Loucy (cell line): ENCODE data around the gene OR2T35.

Experiments used
- H2AFZ ChIP-seq: fragments of 200-600 bp; sonication (generic); 2 replicates; pipeline ENCODE4 v1.6.0; 2016; ENCODE audit warnings: antibody characterized with exemption, mild to moderate bottlenecking, low read length, moderate library complexity
- H3F3A ChIP-seq: fragments of 200-600 bp; 2 replicates; pipeline ENCODE4 v1.6.0; 2016; ENCODE audit warnings: antibody characterized with exemption, low read depth, mild to moderate bottlenecking
- H3K27me3 ChIP-seq: fragments of 200-600 bp; sonication (generic); 2 replicates; pipeline ENCODE4 v1.6.1; 2014; ENCODE audit warnings: low read length, mild to moderate bottlenecking; ENCODE audit not compliant: insufficient read depth, poor library complexity, severe bottlenecking
- H3K36me3 ChIP-seq: fragments of 200-600 bp; sonication (generic); 2 replicates; pipeline ENCODE4 v1.6.1; 2016; ENCODE audit warnings: low read length; ENCODE audit not compliant: insufficient read depth
- H3K4me1 ChIP-seq: fragments of 200-600 bp; sonication (generic); 2 replicates; pipeline ENCODE4 v1.5.1; 2014; ENCODE audit warnings: low read length, mild to moderate bottlenecking; ENCODE audit not compliant: insufficient read depth, poor library complexity, severe bottlenecking
- H3K4me2 ChIP-seq: fragments of 200-600 bp; sonication (generic); 2 replicates; pipeline ENCODE4 v1.6.0; 2014; ENCODE audit warnings: antibody characterized with exemption, low read length, low read depth, mild to moderate bottlenecking; ENCODE audit not compliant: poor library complexity, severe bottlenecking
- H3K4me3 ChIP-seq: fragments of 200-600 bp; sonication (generic); 2 replicates; pipeline ENCODE4 v1.5.1; 2014; ENCODE audit warnings: low read length, mild to moderate bottlenecking, mixed read lengths; ENCODE audit not compliant: poor library complexity, severe bottlenecking
- H3K79me2 ChIP-seq: fragments of 200-600 bp; sonication (generic); 2 replicates; pipeline ENCODE4 v1.6.1; 2014; ENCODE audit warnings: low read length; ENCODE audit not compliant: insufficient read depth
- H3K9ac ChIP-seq: fragments of 200-600 bp; sonication (generic); 2 replicates; pipeline ENCODE4 v1.6.0; 2014; ENCODE audit warnings: mild to moderate bottlenecking, low read depth, low read length, moderate library complexity; ENCODE audit not compliant: poor library complexity, severe bottlenecking
- H3K9me2 ChIP-seq: fragments of 200-600 bp; sonication (generic); replicated peaks from 2 replicates; pipeline ENCODE4 v1.6.1; 2016; ENCODE audit warnings: low read depth, low read length, mixed read lengths
- H3K9me3 ChIP-seq: fragments of 200-600 bp; sonication (generic); 2 replicates; pipeline ENCODE4 v1.6.1; 2014; ENCODE audit warnings: mild to moderate bottlenecking, antibody characterized with exemption, low read length, low read depth; ENCODE audit not compliant: insufficient read depth
- H4K20me1 ChIP-seq: fragments of 200-600 bp; sonication (generic); 2 replicates; pipeline ENCODE4 v1.6.0; 2014; ENCODE audit warnings: antibody characterized with exemption, low read length, mild to moderate bottlenecking; ENCODE audit not compliant: insufficient read depth, poor library complexity, severe bottlenecking
- CTCF ChIP-seq: fragments of 200-600 bp; sonication (generic); conservative IDR thresholded peaks from 2 replicates; pipeline ENCODE4 v1.5.1; 2014; ENCODE audit warnings: mild to moderate bottlenecking, antibody characterized with exemption, low read length
- EZH2phosphoT487 ChIP-seq: fragments of 200-600 bp; IDR thresholded peaks from 2 replicates; pipeline ENCODE4 v1.6.1; 2018; ENCODE audit warnings: antibody characterized with exemption, mild to moderate bottlenecking, moderate library complexity, borderline replicate concordance

Gene OR2T35

GRCh38 chr1:248593226-248593625 is 51.9 kb downstream of the OR2T35 start:
- Histone ChIP-seq H4K20me1 (no peaks in the 10 kb centered on the region), H3K9me3 (no peaks in the 10 kb centered on the region; the same call in 1 of the 2 replicates), H3K36me3 (no peaks in the 10 kb centered on the region), H3K9ac (no peak overlapping the region), H3K79me2 (no peaks in the 10 kb centered on the region), H3K9me2 (0 out of 2 replicates have a peak, but pooled peaks cover 5% of the 10 kb centered on the region), H2AFZ (no peak overlapping the region), H3K27me3 (no peaks in the 10 kb centered on the region), H3K4me1 (no peaks in the 10 kb centered on the region), H3K4me3 (no peak overlapping the region), H3F3A (no peaks in the 10 kb centered on the region), H3K4me2 (no peak overlapping the region)
- TF ChIP-seq CTCF (no peak), EZH2phosphoT487 (no peak)

GRCh38 chr1:248592655-248593054 is 52.4 kb downstream of the OR2T35 start:
- TF ChIP-seq CTCF (no peak), EZH2phosphoT487 (no peak)
- Histone ChIP-seq H3K4me3 (no peak overlapping the region), H3K4me1 (no peaks in the 10 kb centered on the region), H3K27me3 (no peaks in the 10 kb centered on the region), H3K4me2 (no peak overlapping the region), H3K79me2 (no peaks in the 10 kb centered on the region), H3K36me3 (no peaks in the 10 kb centered on the region), H3F3A (no peaks in the 10 kb centered on the region), H3K9ac (no peak overlapping the region), H3K9me3 (no peaks in the 10 kb centered on the region; the same call in 1 of the 2 replicates), H3K9me2 (0 out of 2 replicates have a peak, but pooled peaks cover 5% of the 10 kb centered on the region), H2AFZ (no peak overlapping the region), H4K20me1 (no peaks in the 10 kb centered on the region)

GRCh38 chr1:248590055-248590454 is 55.0 kb downstream of the OR2T35 start:
- Histone ChIP-seq H3K9me2 (0 out of 2 replicates have a peak, but pooled peaks cover 5% of the 10 kb centered on the region), H3K4me3 (no peak overlapping the region), H3K9ac (no peak overlapping the region), H3K4me1 (no peaks in the 10 kb centered on the region), H3K4me2 (no peak overlapping the region), H3K36me3 (no peaks in the 10 kb centered on the region), H3F3A (no peaks in the 10 kb centered on the region), H2AFZ (no peak overlapping the region), H3K9me3 (no peaks in the 10 kb centered on the region), H3K27me3 (no peaks in the 10 kb centered on the region), H4K20me1 (no peaks in the 10 kb centered on the region), H3K79me2 (no peaks in the 10 kb centered on the region)
- TF ChIP-seq EZH2phosphoT487: no peak
- no peak for TF ChIP-seq CTCF
